ENCODE results near the gene LAMA1. TPM values are rescaled to one million over a fixed set of nuclear protein-coding genes. Genes with fewer than 3 reads are reported as not detected.

The LAMA1 gene
- total RNA-seq, 4 donors from 2014 or later: 1.1 to 4.6 (median 1.3) TPM

- no peak for TF ChIP-seq CTCF (IDR thresholded peaks at IDR 0.05; ENCODE audit: low read depth)
These were observed 196.0 kb downstream of the LAMA1 start for GRCh38 chr18:6921571-6921970.

GRCh38 chr18:6920099-6920955 lies 197.3 kb downstream of the LAMA1 start:
- TF ChIP-seq CTCF (IDR thresholded peaks at IDR 0.05; ENCODE audit: low read depth): no peak

- no peak for TF ChIP-seq CTCF (IDR thresholded peaks at IDR 0.05; ENCODE audit: low read depth)
These were observed 200.5 kb downstream of the LAMA1 start for GRCh38 chr18:6917072-6917471.

GRCh38 chr18:6901286-6901926 lies 216.2 kb downstream of the LAMA1 start:
- no peak for TF ChIP-seq CTCF (IDR thresholded peaks at IDR 0.05; ENCODE audit: low read depth)

- no peak for TF ChIP-seq CTCF (IDR thresholded peaks at IDR 0.05; ENCODE audit: low read depth)
These were observed 225.8 kb downstream of the LAMA1 start for GRCh38 chr18:6891788-6892187.

Small RNA genes lying within 50 kb of the gene (small RNA-seq; reads per million reads assigned to genes)
- gene RNU6-916P: not detected

Other genes starting within 250 kb of the LAMA1 start
- not detected for gene LRRC30, start 113.3 kb upstream of the LAMA1 start, total RNA-seq